Right lobe of liver (tissue), 4 donors: Measurements from ENCODE around the gene BUD31.

ENCODE experiments used
- CTCF ChIP-seq, 4 donors: fragments of 200-600 bp in 3 of 4; fragments of 450-650 bp in 1 of 4; IDR thresholded peaks; one replicate each; pipeline versions ENCODE4 v1.5.1 to v1.8.0; 2016 to 2022; ENCODE audit warnings: antibody characterized with exemption in 4 of 4, mild to moderate bottlenecking in 2 of 4
- POLR2A ChIP-seq: fragments of 450-650 bp; IDR thresholded peaks from one replicate; pipeline ENCODE4 v1.6.1; 2017; ENCODE audit warnings: antibody characterized with exemption, mild to moderate bottlenecking
- donor health status: DM: no; HTN: no; CAD: no.
- donor health status: DM: no; HTN: no; CAD: no.
- donor health status: DM: no; HTN: yes; CAD: no.

- no peak for TF ChIP-seq CTCF (IDR thresholded peaks at IDR 0.05)
- no peak for TF ChIP-seq POLR2A
Observed at GRCh38 chr7:99399597-99399996, 9.2 kb upstream of the BUD31 start.
